T-helper 17 cell (primary cell): Measurements from ENCODE around the gene SEMA6B. TPM values are rescaled to one million over a fixed set of nuclear protein-coding genes. Genes with fewer than 3 reads are reported as not detected.

Source experiments
- ATAC-seq: fragments of 150-1000 bp; cut with Tn5 transposase; 2 replicates; pipeline ENCODE4 v1.10.0; 2021; ENCODE audit warnings: mild to moderate bottlenecking, moderate library complexity
- DNase-seq, 3 donors: peaks; one replicate each; pipeline versions ENCODE4 v3.0.0 to v3.0.0-alpha.2; 2020 to 2021
- H3K9me3 ChIP-seq: one replicate; pipeline ENCODE4 v1.7.0; 2013; ENCODE audit warnings: low read length, mild to moderate bottlenecking; ENCODE audit not compliant: control insufficient read depth, poor library complexity, severe bottlenecking
- H3K27ac Mint-ChIP-seq: one replicate; pipeline ENCODE4 v1.8.0; 2022; ENCODE audit warnings: mild to moderate bottlenecking, moderate library complexity, mixed read lengths
- H3K27me3 Mint-ChIP-seq: one replicate; pipeline ENCODE4 v1.8.0; 2022; ENCODE audit warnings: mixed read lengths
- H3K36me3 Mint-ChIP-seq: one replicate; pipeline ENCODE4 v1.8.0; 2022; ENCODE audit warnings: low read depth, mixed read lengths
- H3K4me1 Mint-ChIP-seq: one replicate; pipeline ENCODE4 v1.8.0; 2022; ENCODE audit warnings: mild to moderate bottlenecking, mixed read lengths
- H3K4me3 Mint-ChIP-seq: one replicate; pipeline ENCODE4 v1.8.0; 2022; ENCODE audit warnings: mild to moderate bottlenecking, moderate library complexity, mixed read lengths
- total RNA-seq, 4 donors: library from RNA in 2 of 4; stranded (reverse) in 2 of 4; gene quantifications; one replicate each; pipeline ENCODE4 v1.2.3 and lab custom pipeline; 2022 to 2026

The SEMA6B gene
- total RNA-seq, 2 donors from 2014 or later, result 0.20 to 0.52 TPM

DNA sequence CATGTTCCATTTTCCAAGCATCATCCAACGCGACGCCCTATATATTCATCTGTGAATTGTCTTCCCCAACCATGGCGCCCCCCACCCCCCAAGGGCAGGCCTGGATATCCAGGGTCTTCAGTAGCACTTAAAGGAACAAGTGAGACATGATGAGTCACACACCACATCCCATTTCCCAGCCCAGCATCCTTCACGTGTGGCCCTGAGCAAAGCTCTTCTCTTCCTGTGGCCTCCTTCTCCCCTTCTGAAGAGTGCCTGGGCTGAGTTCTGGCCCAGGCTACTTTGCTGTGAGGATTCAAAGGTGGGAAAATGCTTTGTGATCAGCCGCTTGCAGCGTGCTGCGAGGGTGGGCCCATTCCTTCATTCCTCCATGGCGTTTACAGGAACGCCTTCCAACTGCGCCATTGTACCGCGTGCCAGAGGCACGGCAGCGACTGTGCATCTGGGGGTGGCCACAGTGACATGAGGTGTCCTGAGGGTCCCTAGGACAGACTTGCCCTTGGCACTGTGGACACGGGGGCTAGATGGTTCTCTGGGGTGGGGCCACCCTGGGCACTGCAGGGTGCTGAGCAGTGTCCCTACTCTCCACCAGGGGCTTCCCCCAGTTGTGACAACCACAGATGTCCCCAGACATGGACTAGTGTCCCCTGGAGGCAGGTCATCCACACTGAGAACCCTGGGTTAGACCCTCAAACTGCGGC lies 52.9 kb downstream of the SEMA6B start:
- Mint-ChIP-seq H3K36me3 (peaks cover 2% of the 10 kb centered on the region), H3K27me3 (no peaks in the 10 kb centered on the region), H3K4me3 (no peak overlapping the region), H3K27ac (no peak overlapping the region), H3K4me1 (peaks cover 5% of the 10 kb centered on the region)
- H3K9me3 ChIP-seq, result no peaks in the 10 kb centered on the region
- DNase-seq (no peak), ATAC-seq (no peak)

DNA sequence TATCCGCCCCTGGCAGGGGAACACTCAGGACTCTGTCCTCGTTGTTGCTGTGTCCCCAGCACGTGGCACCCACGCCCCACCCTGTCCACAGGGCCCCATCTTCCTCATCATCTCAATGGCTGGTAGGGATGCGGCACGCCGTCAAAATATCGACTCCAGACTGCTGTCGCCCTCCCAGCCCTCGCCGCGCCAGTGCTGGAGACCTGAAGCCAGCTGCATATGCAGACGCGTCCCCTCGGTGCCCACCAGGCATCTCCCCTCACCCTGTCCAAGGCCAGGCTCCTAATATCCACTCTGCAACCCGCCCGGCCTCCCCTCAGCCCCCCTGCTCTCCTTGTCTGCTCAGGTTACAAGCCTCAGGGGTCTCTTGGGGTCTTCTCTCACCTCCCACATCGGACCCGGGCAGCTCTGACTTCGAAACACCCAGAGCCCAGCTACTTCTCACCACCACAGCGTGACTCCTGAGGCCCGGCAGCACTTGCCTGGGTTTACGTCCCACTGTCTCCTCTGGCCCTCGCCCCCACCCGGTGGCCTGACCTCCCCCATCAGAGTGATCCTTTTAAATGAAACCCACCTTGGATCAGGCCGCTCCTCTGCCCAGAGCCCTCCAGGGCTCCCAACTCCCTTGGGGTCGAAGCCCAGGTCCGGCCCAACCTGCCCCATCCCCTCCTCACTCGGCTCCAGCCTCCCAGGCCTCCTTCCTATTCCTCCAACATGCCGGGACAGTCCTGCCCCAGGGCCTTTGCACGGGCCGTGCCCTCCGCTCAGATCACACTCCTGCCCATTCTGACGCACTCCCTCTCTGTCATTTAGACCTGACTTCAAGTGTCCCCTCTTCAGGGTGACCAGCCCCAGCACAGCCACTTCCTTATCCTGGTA lies 53.7 kb downstream of the SEMA6B start:
- H3K27ac Mint-ChIP-seq, result no peak overlapping the region

GRCh38 chr19:4504891-4505569 lies 54.5 kb downstream of the SEMA6B start:
- ATAC-seq, result no peak
- Mint-ChIP-seq H3K36me3 (peaks cover 2% of the 10 kb centered on the region), H3K4me1 (peaks cover 5% of the 10 kb centered on the region), H3K4me3 (no peak overlapping the region), H3K27me3 (no peaks in the 10 kb centered on the region), H3K27ac (no peak overlapping the region)
- DNase-seq, result no peak
- H3K9me3 ChIP-seq, result no peaks in the 10 kb centered on the region

More for the DNA sequence above, 53.7 kb downstream of the SEMA6B start:
- no peaks in the 10 kb centered on the region for H3K9me3 ChIP-seq
- DNase-seq, result no peak
- ATAC-seq, result no peak
- Mint-ChIP-seq H3K36me3 (peaks cover 2% of the 10 kb centered on the region), H3K4me3 (no peak overlapping the region), H3K27me3 (no peaks in the 10 kb centered on the region), H3K4me1 (peaks cover 5% of the 10 kb centered on the region)

- no peaks in the 10 kb centered on the region for H3K27me3 Mint-ChIP-seq
- peaks cover 2% of the 10 kb centered on the region for H3K36me3 Mint-ChIP-seq
- DNase-seq (no peak), ATAC-seq (no peak)
- H3K4me3 Mint-ChIP-seq, result no peak overlapping the region
- peaks cover 5% of the 10 kb centered on the region for H3K4me1 Mint-ChIP-seq
- no peak overlapping the region for H3K27ac Mint-ChIP-seq
- no peaks in the 10 kb centered on the region for H3K9me3 ChIP-seq
Observed at GRCh38 chr19:4504297-4504701, 55.2 kb downstream of the SEMA6B start.

- no peak overlapping the region for H3K27ac Mint-ChIP-seq
- ATAC-seq (no peak), DNase-seq (no peak)
- H3K27me3 Mint-ChIP-seq, result no peaks in the 10 kb centered on the region
- H3K9me3 ChIP-seq, result no peaks in the 10 kb centered on the region
- peaks cover 5% of the 10 kb centered on the region for H3K4me1 Mint-ChIP-seq
- H3K36me3 Mint-ChIP-seq, result peaks cover 2% of the 10 kb centered on the region
- H3K4me3 Mint-ChIP-seq, result no peak overlapping the region
Observed at GRCh38 chr19:4503825-4504170, 55.7 kb downstream of the SEMA6B start.

DNA sequence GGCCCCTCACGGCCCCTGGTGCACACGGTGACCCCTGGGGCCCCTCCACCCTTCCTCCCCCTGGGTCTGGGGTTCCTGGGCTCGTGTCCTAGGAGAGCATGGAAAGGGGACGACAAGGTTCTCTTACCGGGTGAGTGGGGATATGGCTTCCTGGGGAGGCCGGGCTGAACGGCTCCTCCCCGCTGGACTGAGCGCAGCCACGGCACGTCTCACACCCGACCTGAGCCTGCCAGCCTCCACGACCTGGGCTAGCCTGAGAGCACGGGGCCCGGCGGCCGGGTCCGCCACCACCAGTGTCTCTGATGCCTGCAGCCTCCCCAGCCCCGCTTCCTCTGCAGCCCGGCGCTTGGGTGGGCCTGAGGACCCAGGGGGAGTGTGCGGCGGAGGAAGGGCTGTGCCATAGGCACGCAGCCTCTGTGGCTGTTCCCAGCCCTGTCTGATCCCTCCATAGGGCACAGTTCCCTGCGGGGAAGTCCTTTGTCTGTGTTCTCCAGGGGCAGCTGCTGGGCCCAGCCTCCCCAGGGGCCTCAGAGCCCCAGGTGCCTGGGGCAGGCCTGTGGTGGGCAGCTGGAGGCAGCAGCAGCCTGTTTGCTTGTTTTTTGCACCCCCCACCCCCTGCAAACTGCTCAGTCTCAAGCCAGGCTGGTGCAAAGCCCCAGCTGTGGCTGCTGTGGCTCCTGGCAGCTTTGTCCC lies 56.2 kb downstream of the SEMA6B start:
- H3K9me3 ChIP-seq, result no peaks in the 10 kb centered on the region
- no peaks in the 10 kb centered on the region for H3K27me3 Mint-ChIP-seq
- H3K4me3 Mint-ChIP-seq, result no peak overlapping the region
- ATAC-seq (no peak), DNase-seq (no peak)
- H3K36me3 Mint-ChIP-seq, result peaks cover 2% of the 10 kb centered on the region
- peaks cover 5% of the 10 kb centered on the region for H3K4me1 Mint-ChIP-seq
- H3K27ac Mint-ChIP-seq, result no peak overlapping the region

- Mint-ChIP-seq H3K27me3 (no peaks in the 10 kb centered on the region), H3K4me3 (no peak overlapping the region), H3K4me1 (peaks cover 5% of the 10 kb centered on the region), H3K36me3 (peaks cover 2% of the 10 kb centered on the region), H3K27ac (no peak overlapping the region)
- no peaks in the 10 kb centered on the region for H3K9me3 ChIP-seq
- ATAC-seq, result no peak
- DNase-seq, result no peak
Observed at GRCh38 chr19:4502282-4503131, 57.0 kb downstream of the SEMA6B start.

- Mint-ChIP-seq H3K27ac (no peak overlapping the region), H3K4me3 (no peak overlapping the region), H3K4me1 (peaks cover 5% of the 10 kb centered on the region), H3K36me3 (peaks cover 2% of the 10 kb centered on the region), H3K27me3 (no peaks in the 10 kb centered on the region)
- ATAC-seq (no peak), DNase-seq (no peak)
- H3K9me3 ChIP-seq, result no peaks in the 10 kb centered on the region
Observed at GRCh38 chr19:4501691-4502090, 57.8 kb downstream of the SEMA6B start.

DNA sequence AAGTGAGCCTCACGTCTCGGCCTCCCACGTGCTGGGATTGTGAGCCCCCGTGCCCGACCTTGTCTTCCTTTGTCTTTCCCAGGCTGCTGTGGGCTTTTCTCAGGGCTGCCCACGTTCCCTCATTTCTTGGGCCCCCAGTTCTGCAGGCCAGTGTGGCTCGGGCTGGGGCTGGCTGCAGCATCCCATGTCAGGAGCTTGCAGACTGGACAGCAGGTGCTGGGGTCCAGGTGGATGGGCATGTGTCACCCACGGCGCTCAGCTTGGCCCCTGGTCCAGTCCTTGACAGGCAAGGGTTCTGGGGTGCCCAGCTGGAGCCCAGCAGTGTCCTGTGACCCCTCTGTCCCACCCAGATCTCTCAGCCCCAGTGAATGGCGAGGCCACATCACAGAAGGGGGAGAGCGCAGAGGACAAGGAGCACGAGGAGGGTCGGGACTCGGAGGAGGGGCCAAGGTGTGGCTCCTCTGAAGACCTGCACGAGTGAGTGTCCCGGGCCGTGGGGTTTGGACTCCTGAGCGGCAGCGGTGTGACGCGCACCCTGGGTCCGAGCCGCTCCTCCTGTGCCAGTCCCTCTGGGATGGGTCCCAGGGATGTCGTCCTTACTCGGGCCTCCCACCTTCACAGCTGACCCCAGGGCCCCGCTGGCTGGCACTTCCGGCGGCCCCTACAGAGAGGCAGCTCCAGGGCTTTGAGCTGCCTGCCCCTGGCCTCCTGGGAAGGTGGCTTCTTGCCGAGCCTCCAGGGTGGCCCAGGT lies 58.5 kb downstream of the SEMA6B start:
- Mint-ChIP-seq H3K36me3 (no peaks in the 10 kb centered on the region), H3K4me1 (peaks cover 2% of the 10 kb centered on the region), H3K27ac (no peak overlapping the region), H3K4me3 (no peak overlapping the region), H3K27me3 (no peaks in the 10 kb centered on the region)
- H3K9me3 ChIP-seq, result no peaks in the 10 kb centered on the region
- ATAC-seq, result no peak
- DNase-seq, result no peak

DNA sequence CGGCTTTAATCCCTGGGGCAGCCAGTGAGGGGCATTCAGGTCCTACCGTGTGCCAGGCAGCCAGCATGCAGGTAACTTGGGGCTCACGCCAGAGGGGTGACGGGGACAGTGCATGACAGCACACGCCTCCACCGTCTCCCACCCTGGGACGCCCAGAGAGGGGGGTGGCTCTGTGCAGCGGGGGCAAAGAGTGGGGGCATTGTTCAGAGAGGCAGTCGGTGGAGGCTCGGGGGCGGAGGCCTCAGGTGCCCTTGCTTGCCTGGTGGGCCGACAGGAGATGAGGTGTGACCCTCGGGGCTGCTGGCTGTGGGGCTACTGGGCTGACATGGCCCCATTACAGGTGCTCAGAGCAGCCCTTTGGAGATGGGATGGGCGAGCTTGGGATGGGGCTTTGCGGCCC lies 59.6 kb downstream of the SEMA6B start:
- H3K4me3 Mint-ChIP-seq, result no peak overlapping the region
- ATAC-seq, result no peak
- H3K36me3 Mint-ChIP-seq, result no peaks in the 10 kb centered on the region
- H3K27ac Mint-ChIP-seq, result no peak overlapping the region
- no peaks in the 10 kb centered on the region for H3K9me3 ChIP-seq
- no peaks in the 10 kb centered on the region for H3K4me1 Mint-ChIP-seq
- DNase-seq, result no peak
- no peaks in the 10 kb centered on the region for H3K27me3 Mint-ChIP-seq

DNA sequence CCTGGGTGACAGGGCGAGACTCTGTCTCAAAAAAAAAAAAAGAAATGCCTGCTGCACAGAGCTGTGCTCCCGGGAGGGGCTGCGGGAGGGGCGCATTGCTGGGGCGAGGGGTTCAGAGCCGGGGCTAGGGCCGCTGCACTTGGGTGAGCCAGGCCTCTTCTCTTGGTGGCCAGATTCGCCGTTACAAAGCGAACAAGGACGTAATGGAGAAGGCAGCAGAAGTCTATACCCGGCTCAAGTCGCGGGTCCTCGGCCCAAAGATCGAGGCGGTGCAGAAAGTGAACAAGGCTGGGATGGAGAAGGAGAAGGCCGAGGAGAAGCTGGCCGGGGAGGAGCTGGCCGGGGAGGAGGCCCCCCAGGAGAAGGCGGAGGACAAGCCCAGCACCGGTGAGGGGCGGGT lies 60.2 kb downstream of the SEMA6B start:
- ATAC-seq (no peak), DNase-seq (no peak)
- no peaks in the 10 kb centered on the region for H3K9me3 ChIP-seq
- no peaks in the 10 kb centered on the region for H3K36me3 Mint-ChIP-seq
- no peak overlapping the region for H3K27ac Mint-ChIP-seq
- H3K27me3 Mint-ChIP-seq, result no peaks in the 10 kb centered on the region
- H3K4me1 Mint-ChIP-seq, result no peaks in the 10 kb centered on the region
- no peak overlapping the region for H3K4me3 Mint-ChIP-seq

DNA sequence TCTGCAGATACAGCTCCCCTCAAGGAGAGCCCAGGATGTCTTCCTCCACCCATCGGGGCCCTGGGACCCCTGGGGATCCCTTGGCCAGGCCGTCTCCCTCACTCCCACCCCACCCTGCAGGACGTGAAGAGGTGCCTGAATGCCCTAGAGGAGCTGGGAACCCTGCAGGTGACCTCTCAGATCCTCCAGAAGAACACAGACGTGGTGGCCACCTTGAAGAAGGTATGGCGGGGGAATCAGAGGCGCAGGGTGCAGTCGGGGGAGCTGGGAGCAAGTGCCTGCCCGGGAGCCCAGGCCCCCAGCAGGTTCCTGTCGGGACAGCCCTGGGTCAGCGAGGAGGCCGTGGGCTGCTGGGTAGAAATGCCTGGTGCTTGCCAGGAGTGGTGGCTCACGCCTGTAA lies 60.8 kb downstream of the SEMA6B start:
- H3K27me3 Mint-ChIP-seq, result no peaks in the 10 kb centered on the region
- DNase-seq (no peak), ATAC-seq (no peak)
- no peaks in the 10 kb centered on the region for H3K4me1 Mint-ChIP-seq
- no peaks in the 10 kb centered on the region for H3K36me3 Mint-ChIP-seq
- no peaks in the 10 kb centered on the region for H3K9me3 ChIP-seq
- H3K27ac Mint-ChIP-seq, result no peak overlapping the region
- no peak overlapping the region for H3K4me3 Mint-ChIP-seq
